Fibroblast of skin of scalp (primary cell): Measurements from ENCODE around the gene ASCC2.

Experiments used
- DNase-seq: peaks from one replicate; pipeline ENCODE4 v3.0.0-alpha.2; 2013

Gene ASCC2

GRCh38 chr22:29817724-29818123 lies 20.4 kb downstream of the ASCC2 start:
- DNase-seq: no peak

- no peak for DNase-seq
Measured at GRCh38 chr22:29816980-29817379, 21.1 kb downstream of the ASCC2 start.

- no peak for DNase-seq
Measured at GRCh38 chr22:29816539-29816938, 21.5 kb downstream of the ASCC2 start.

GRCh38 chr22:29816128-29816527 lies 21.9 kb downstream of the ASCC2 start:
- no peak for DNase-seq

- DNase-seq: no peak
Measured at GRCh38 chr22:29815580-29815979, 22.5 kb downstream of the ASCC2 start.

- no peak for DNase-seq
Measured at GRCh38 chr22:29814003-29814402, 24.1 kb downstream of the ASCC2 start.

GRCh38 chr22:29813563-29813962 lies 24.5 kb downstream of the ASCC2 start:
- DNase-seq: no peak

- DNase-seq: no peak
Measured at GRCh38 chr22:29813126-29813525, 24.9 kb downstream of the ASCC2 start.

- DNase-seq: no peak
Measured at GRCh38 chr22:29811377-29811776, 26.7 kb downstream of the ASCC2 start.

- DNase-seq: no peak
Measured at GRCh38 chr22:29810216-29810615, 27.9 kb downstream of the ASCC2 start.

GRCh38 chr22:29806196-29806595 lies 31.9 kb downstream of the ASCC2 start:
- DNase-seq: no peak

- DNase-seq: no peak
Measured at GRCh38 chr22:29804985-29805384, 33.1 kb downstream of the ASCC2 start.

GRCh38 chr22:29803190-29803589 lies 34.9 kb downstream of the ASCC2 start:
- no peak for DNase-seq

- DNase-seq: no peak
Measured at GRCh38 chr22:29801796-29802195, 36.3 kb downstream of the ASCC2 start.

GRCh38 chr22:29801153-29801552 lies 36.9 kb downstream of the ASCC2 start:
- DNase-seq: no peak

GRCh38 chr22:29799217-29799680 lies 38.8 kb downstream of the ASCC2 start:
- peak; percentile 54 for DNase-seq

GRCh38 chr22:29798801-29799200 lies 39.3 kb downstream of the ASCC2 start:
- DNase-seq: no peak

- no peak for DNase-seq
Measured at GRCh38 chr22:29798318-29798717, 39.8 kb downstream of the ASCC2 start.

- no peak for DNase-seq
Measured at GRCh38 chr22:29797351-29797750, 40.7 kb downstream of the ASCC2 start.

GRCh38 chr22:29795663-29796062 lies 42.4 kb downstream of the ASCC2 start:
- DNase-seq: no peak

- DNase-seq: no peak
Measured at GRCh38 chr22:29793396-29793795, 44.7 kb downstream of the ASCC2 start.

GRCh38 chr22:29790061-29790460 lies 48.0 kb downstream of the ASCC2 start:
- DNase-seq: no peak

- no peak for DNase-seq
Measured at GRCh38 chr22:29788339-29789279, 49.5 kb downstream of the ASCC2 start.

GRCh38 chr22:29787371-29787980 lies 50.6 kb downstream of the ASCC2 start:
- no peak for DNase-seq
